Tibial artery (tissue), 4 donors: ENCODE data around the gene SECISBP2.

Experiments
- DNase-seq, 2 donors: peaks; one replicate each; pipeline ENCODE4 v3.0.0-alpha.2; 2019
- H3K27ac ChIP-seq, 2 donors: fragments of 200-600 bp; sonication (generic) in 1 of 2; 1 replicate in 1 of 2; 2 replicates in 1 of 2; pipeline ENCODE4 v1.5.1; 2018 to 2019; ENCODE audit warnings: mild to moderate bottlenecking in 1 of 2
- H3K27me3 ChIP-seq, 2 donors: fragments of 200-600 bp; sonication (generic) in 1 of 2; one replicate each; pipeline versions ENCODE4 v1.5.1 to v1.6.0; 2016 to 2019
- H3K36me3 ChIP-seq, 3 donors: fragments of 200-600 bp; sonication (generic) in 2 of 3; one replicate each; pipeline ENCODE4 v1.5.1; 2016 to 2019; ENCODE audit warnings: mild to moderate bottlenecking in 2 of 3
- H3K4me1 ChIP-seq, 4 donors: fragments of 200-600 bp; sonication (generic) in 2 of 4; 1 replicate in 3 of 4; 2 replicates in 1 of 4; pipeline ENCODE4 v1.5.1; 2016 to 2019
- H3K4me3 ChIP-seq, 2 donors: fragments of 200-600 bp; sonication (generic) in 1 of 2; 1 replicate in 1 of 2; 2 replicates in 1 of 2; pipeline ENCODE4 v1.5.1; 2018 to 2019; ENCODE audit warnings: mild to moderate bottlenecking in 2 of 2
- H3K9me3 ChIP-seq, 3 donors: fragments of 200-600 bp; sonication (generic) in 1 of 3; one replicate each; pipeline ENCODE4 v1.5.1; 2016 to 2019
- intact Hi-C: fragments of 100-400 bp; cut with DNase I; formaldehyde crosslinking; loops from one replicate; pipeline ENCODE4 v1.15.0; 2023; ENCODE audit warnings: low total_unique reads
- TF ChIP-seq, protein P1 (sequence below), 2 experiments: fragments of 200-600 bp in 1 of 2; fragments of 450-650 bp in 1 of 2; IDR thresholded peaks; one replicate each; pipeline ENCODE4 v1.5.1; 2017 to 2019; ENCODE audit warnings: antibody characterized with exemption in 2 of 2, mild to moderate bottlenecking in 1 of 2, moderate library complexity in 1 of 2

Gene SECISBP2

DNA sequence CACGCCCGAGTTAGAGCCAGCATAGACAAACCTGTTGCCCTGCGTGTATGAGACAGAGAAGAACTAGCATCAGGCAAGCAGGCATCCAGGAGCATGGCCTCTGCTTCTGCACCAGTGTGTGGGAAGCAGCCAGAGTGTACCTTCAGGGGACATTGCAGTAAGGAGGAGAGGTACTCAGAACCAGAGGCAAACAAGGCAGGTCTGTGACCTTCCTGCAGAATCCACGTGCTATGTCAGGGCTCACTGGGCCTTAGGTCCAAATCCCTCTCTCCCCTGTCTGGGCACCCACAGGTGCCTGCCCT is 63.0 kb downstream of the SECISBP2 start:
- Histone ChIP-seq H3K36me3 (peaks cover 0 to 85% (median 14%) of the 10 kb centered on the region in 3 donors), H3K27ac (no peak overlapping the region), H3K27me3 (no peaks in the 10 kb centered on the region), H3K4me1 (no peaks in the 10 kb centered on the region), H3K9me3 (no peaks in the 10 kb centered on the region), H3K4me3 (no peak overlapping the region)
- intact Hi-C loops: no loop called here
- TF ChIP-seq, protein P1, sequence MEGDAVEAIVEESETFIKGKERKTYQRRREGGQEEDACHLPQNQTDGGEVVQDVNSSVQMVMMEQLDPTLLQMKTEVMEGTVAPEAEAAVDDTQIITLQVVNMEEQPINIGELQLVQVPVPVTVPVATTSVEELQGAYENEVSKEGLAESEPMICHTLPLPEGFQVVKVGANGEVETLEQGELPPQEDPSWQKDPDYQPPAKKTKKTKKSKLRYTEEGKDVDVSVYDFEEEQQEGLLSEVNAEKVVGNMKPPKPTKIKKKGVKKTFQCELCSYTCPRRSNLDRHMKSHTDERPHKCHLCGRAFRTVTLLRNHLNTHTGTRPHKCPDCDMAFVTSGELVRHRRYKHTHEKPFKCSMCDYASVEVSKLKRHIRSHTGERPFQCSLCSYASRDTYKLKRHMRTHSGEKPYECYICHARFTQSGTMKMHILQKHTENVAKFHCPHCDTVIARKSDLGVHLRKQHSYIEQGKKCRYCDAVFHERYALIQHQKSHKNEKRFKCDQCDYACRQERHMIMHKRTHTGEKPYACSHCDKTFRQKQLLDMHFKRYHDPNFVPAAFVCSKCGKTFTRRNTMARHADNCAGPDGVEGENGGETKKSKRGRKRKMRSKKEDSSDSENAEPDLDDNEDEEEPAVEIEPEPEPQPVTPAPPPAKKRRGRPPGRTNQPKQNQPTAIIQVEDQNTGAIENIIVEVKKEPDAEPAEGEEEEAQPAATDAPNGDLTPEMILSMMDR (IDR thresholded peaks at IDR 0.05): no peak
- DNase-seq: no peak

DNA sequence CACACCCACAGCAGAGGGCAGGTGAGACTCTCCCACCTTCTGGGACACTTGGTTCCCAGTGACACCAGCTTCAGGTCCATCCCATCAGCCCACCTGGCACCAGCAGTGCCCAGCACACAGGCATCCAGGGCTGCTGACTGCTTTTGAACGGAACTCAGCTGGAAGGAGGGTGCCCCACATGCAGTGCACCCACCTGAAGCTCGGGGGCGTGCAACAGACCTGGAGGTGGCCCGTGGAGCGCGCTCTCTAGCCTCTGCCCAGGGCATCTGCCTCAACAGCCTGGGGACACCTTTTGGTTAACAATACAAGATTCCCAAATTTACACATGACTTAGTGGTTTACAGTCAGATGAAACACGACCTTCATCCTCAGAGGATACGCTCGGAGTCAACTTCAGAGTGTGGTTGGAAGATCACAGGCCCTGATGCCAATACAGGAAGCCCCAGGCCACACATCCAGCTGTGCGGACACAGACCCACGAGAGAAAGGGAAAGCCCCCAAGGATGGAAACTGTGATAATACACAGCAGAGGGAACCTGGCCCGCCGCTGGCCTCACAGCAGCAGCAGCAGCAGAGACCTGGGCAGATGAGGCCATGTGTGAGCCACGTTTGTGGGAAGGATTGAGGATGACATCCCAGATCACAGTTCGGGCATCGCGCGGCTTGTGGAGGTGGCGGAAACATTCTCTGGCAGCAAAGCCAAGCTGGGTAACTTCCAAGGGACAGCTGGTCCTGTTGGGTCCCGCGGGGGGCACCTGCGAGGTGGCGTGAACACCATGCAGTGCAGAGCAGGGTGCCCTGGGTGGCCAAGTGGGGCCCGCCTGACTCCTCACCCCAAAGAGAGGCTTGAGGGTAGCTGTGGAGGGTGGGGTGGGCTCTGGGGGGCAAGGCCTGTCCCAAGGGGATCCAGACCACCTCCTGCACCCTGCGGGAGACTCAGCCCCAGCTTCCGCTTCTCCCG is 64.0 kb downstream of the SECISBP2 start:
- no peaks in the 10 kb centered on the region for H3K9me3 ChIP-seq
- no peaks in the 10 kb centered on the region for H3K4me1 ChIP-seq
- TF ChIP-seq, protein P1 (IDR thresholded peaks at IDR 0.05): no peak
- H3K36me3 ChIP-seq: peaks cover 0 to 86% (median 9%) of the 10 kb centered on the region in 3 donors
- DNase-seq: no peak
- intact Hi-C loops: no loop called here
- H3K27ac ChIP-seq: no peak overlapping the region
- H3K4me3 ChIP-seq: no peak overlapping the region
- no peaks in the 10 kb centered on the region for H3K27me3 ChIP-seq

DNA sequence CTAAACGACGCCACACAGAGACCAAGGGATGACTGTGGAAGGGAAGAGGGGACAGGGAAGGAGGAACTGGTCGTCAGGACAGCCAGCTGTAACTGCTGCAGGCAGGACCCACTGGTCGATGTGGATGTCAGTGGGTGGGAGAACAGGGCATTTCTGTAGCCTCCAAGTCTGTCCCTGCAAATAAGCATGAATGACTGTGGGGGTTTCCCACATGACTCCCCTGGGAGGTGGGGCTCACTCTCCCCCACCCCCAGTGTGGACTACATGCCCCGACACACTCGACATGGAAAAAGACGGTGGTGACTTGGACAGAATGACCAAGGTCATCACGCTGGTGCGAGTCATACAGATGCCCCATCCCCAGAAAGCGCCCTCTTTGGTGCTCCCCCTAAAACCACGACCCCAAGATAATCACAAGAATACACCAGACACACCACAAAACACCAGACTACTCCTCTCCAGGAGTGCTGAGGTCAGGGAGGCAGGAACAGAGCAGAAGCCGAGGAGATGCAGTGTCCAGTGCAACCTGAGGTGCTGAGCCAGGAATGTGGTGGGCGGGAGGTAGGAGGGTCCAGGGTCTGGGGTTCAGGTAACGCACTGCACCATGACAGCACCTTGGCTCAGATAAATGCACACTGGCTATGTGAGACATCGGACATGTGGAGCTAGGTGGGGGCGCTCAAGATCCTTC is 64.9 kb downstream of the SECISBP2 start:
- intact Hi-C loops: no loop called here
- Histone ChIP-seq H3K27me3 (no peaks in the 10 kb centered on the region), H3K4me3 (no peak overlapping the region), H3K9me3 (no peaks in the 10 kb centered on the region), H3K27ac (no peak overlapping the region), H3K36me3 (peaks cover 0 to 90% (median 9%) of the 10 kb centered on the region in 3 donors), H3K4me1 (peaks cover 0 to 3% (median 0%) of the 10 kb centered on the region in 4 donors)
- TF ChIP-seq, protein P1 (IDR thresholded peaks at IDR 0.05): no peak
- no peak for DNase-seq

DNA sequence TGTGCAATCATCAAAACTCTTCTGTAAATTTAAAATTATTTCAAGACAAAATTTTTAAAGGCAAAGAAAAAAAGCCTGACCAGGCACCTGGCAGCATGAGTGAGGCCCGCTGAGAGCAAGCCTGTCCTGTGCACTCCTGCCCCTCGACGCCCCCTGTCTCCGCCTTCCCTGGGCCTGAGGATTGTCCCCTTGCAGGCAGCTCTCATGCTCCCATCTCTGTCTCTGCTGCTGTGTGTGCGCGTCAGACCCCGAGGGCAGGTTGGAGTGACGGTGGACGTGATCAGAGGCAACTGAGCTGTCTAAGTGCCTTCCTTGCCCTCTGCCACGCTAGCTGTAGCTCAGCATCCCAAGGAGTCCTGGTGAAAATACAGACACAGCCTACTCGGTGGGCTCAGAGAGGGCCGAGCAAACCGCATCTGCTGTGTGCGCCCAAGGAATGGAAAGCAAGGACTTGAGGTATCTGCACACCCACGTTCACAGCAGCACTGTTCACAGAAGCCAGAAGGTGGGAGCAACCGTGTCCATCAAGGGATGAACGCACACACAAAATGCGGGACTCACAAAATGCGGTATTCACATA is 65.5 kb downstream of the SECISBP2 start:
- no peaks in the 10 kb centered on the region for H3K9me3 ChIP-seq
- H3K4me3 ChIP-seq: no peak overlapping the region
- intact Hi-C loops: no loop called here
- no peak for DNase-seq
- TF ChIP-seq, protein P1 (IDR thresholded peaks at IDR 0.05): no peak
- H3K27me3 ChIP-seq: no peaks in the 10 kb centered on the region
- peaks cover 0 to 90% (median 6%) of the 10 kb centered on the region in 3 donors for H3K36me3 ChIP-seq
- H3K4me1 ChIP-seq: peaks cover 0 to 3% (median 0%) of the 10 kb centered on the region in 4 donors
- no peak overlapping the region for H3K27ac ChIP-seq

DNA sequence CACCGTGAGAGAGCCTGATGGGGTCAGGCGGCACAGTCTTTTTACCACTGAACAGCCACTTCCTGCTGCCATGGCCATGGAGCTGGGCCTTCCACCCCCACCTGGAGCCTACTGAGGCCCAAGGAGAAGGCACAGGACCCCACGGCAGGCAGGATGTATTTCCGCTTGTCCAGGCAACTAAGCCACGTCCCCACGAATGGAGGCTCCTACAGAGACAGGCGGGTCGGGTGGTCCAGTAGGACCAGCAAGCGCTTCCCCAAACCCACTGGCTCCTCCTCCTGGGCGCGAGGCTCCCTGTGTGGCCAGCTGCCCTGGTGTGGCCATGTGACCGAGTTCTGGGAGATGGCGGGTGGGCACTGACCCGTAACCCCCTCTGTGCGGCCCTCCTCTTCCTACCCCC is 66.5 kb downstream of the SECISBP2 start:
- Histone ChIP-seq H3K27me3 (no peaks in the 10 kb centered on the region), H3K36me3 (peaks cover 0 to 87% (median 0%) of the 10 kb centered on the region in 3 donors), H3K27ac (no peak overlapping the region), H3K4me1 (peaks cover 0 to 3% (median 0%) of the 10 kb centered on the region in 4 donors), H3K4me3 (no peak overlapping the region), H3K9me3 (no peaks in the 10 kb centered on the region)
- no peak for DNase-seq
- TF ChIP-seq, protein P1 (IDR thresholded peaks at IDR 0.05): no peak
- intact Hi-C loops: no loop called here
